ENCODE measurements around the gene ZNF267.

DNA sequence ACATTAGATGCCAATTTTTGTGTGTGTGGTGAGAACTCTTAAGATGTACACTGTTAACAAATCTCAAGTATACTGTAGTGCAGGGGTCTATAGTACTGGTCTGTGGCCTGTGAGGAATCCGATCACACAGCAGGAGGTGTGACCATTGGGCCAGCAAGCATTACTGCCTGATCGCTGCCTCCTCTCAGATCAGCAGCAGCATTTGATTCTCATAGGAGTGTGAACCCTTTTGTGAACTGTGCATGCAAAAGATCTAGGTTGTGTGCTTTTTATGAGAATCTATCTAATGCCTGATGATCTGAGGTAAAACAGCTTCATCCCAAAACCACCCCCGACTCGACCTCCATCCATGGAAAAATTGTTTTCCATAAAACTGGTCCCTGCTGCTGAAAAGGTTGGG is 12.6 kb downstream of the ZNF267 start:
- TF ChIP-seq POLR2A (IDR thresholded peaks at IDR 0.05) (no peak), POLR2AphosphoS5 (IDR thresholded peaks at IDR 0.05) (no peak)
- TF ChIP-seq, protein P1, sequence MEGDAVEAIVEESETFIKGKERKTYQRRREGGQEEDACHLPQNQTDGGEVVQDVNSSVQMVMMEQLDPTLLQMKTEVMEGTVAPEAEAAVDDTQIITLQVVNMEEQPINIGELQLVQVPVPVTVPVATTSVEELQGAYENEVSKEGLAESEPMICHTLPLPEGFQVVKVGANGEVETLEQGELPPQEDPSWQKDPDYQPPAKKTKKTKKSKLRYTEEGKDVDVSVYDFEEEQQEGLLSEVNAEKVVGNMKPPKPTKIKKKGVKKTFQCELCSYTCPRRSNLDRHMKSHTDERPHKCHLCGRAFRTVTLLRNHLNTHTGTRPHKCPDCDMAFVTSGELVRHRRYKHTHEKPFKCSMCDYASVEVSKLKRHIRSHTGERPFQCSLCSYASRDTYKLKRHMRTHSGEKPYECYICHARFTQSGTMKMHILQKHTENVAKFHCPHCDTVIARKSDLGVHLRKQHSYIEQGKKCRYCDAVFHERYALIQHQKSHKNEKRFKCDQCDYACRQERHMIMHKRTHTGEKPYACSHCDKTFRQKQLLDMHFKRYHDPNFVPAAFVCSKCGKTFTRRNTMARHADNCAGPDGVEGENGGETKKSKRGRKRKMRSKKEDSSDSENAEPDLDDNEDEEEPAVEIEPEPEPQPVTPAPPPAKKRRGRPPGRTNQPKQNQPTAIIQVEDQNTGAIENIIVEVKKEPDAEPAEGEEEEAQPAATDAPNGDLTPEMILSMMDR (IDR thresholded peaks at IDR 0.05): no peak
